Measurements from ENCODE around the gene LYPD4.

Gene LYPD4

DNA sequence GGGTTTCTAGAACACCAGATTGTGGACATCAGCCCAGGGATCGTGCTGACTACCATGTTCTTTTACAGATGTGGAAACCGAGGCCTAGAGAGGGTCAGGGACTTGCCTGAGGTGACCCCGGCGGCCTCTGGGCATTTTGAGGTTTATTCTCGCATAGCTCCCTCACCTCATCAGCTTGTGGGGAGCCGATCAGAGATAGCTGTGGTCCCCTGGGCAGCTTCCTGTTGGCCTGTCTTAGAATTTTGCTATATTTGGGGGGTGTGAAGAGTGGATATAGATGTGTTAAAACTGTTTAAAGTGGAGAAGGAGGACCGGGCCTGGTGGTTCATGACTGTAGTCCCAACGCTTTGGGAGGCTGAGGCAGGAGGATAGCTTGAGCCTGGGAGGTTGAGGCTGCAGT is 45.4 kb upstream of the LYPD4 start:
- no peaks in the 10 kb centered on the region for H3K27me3 ChIP-seq (ENCODE audit: insufficient read depth, low read depth)
- H3K36me3 ChIP-seq (ENCODE audit: insufficient read depth), result no peaks in the 10 kb centered on the region
- no peak overlapping the region for H3K4me3 ChIP-seq (IDR thresholded peaks at IDR 0.05; ENCODE audit: insufficient read depth, low read depth, low read length)
- no peak overlapping the region for H2AFZ ChIP-seq (ENCODE audit: low read depth)
- no peak overlapping the region for H3K27ac ChIP-seq
- H3K9ac ChIP-seq, result no peak overlapping the region
- H3K4me2 ChIP-seq, result no peak overlapping the region
- TF ChIP-seq CTCF (conservative IDR thresholded peaks at IDR 0.05; ENCODE audit: low read depth, low read length), result no peak
- peaks cover 30% of the 10 kb centered on the region for H3K4me1 ChIP-seq (ENCODE audit: low read depth, poor library complexity, severe bottlenecking)
- peaks cover 20% of the 10 kb centered on the region for H3K79me2 ChIP-seq (ENCODE audit: insufficient read depth, low read depth)
- 0 out of 2 replicates have a peak, but pooled peaks cover 4% of the 10 kb centered on the region for H4K20me1 ChIP-seq (ENCODE audit: insufficient read depth)

GRCh38 chr19:41888926-41889325 is 44.4 kb upstream of the LYPD4 start:
- TF ChIP-seq CTCF (conservative IDR thresholded peaks at IDR 0.05; ENCODE audit: low read depth, low read length), result no peak
- no peak overlapping the region for H2AFZ ChIP-seq (ENCODE audit: low read depth)
- no peak overlapping the region for H3K9ac ChIP-seq
- no peak overlapping the region for H3K27ac ChIP-seq
- H3K27me3 ChIP-seq (ENCODE audit: insufficient read depth, low read depth), result no peaks in the 10 kb centered on the region
- H4K20me1 ChIP-seq (ENCODE audit: insufficient read depth), result 0 out of 2 replicates have a peak, but pooled peaks cover 4% of the 10 kb centered on the region
- H3K36me3 ChIP-seq (ENCODE audit: insufficient read depth), result no peaks in the 10 kb centered on the region
- H3K4me2 ChIP-seq, result no peak overlapping the region
- H3K79me2 ChIP-seq (ENCODE audit: insufficient read depth, low read depth), result peaks cover 24% of the 10 kb centered on the region
- H3K4me3 ChIP-seq (IDR thresholded peaks at IDR 0.05; ENCODE audit: insufficient read depth, low read depth, low read length), result no peak overlapping the region
- H3K4me1 ChIP-seq (ENCODE audit: low read depth, poor library complexity, severe bottlenecking), result peaks cover 35% of the 10 kb centered on the region

DNA sequence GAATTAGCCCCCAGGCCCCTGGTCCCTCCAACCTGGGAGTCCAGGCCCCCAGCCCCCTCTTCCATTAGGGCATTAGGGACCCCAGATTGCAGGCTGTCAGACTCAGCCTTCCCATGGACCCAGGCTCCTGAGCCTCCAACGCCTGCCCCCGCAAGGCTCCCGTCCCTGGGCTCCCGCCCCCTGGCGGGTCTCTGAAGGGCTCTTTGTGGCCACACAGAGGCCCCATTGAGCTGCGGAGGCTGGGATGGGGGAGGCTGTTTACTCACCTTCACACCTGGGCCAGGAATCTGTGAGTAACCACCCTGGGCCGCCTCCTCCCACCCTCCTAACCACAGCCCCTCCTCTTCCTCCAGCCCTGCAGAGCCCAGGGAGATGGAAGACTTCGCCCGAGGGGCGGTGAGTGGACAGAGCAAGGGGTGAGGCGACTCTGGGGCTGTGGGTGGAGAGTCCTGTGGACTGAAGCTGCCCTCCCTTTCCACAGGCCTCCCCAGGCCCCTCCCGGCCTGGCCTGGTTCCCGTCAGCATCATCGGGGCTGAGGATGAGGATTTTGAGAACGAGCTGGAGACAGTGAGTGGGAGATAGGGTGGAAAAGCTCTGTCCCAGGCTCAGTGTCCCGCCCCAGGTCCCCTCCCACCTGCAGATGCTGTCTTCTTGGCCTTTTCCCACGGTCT is 43.4 kb upstream of the LYPD4 start:
- Histone ChIP-seq H3K27ac (no peak overlapping the region), H3K9ac (no peak overlapping the region), H3K4me1 (ENCODE audit: low read depth, poor library complexity, severe bottlenecking) (peaks cover 35% of the 10 kb centered on the region), H4K20me1 (ENCODE audit: insufficient read depth) (0 out of 2 replicates have a peak, but pooled peaks cover 4% of the 10 kb centered on the region), H3K36me3 (ENCODE audit: insufficient read depth) (no peaks in the 10 kb centered on the region), H3K4me3 (IDR thresholded peaks at IDR 0.05; ENCODE audit: insufficient read depth, low read depth, low read length) (no peak overlapping the region), H2AFZ (ENCODE audit: low read depth) (no peak overlapping the region), H3K4me2 (peak overlapping the region; percentile 8; the same call in 1 of the 2 replicates), H3K79me2 (ENCODE audit: insufficient read depth, low read depth) (peaks cover 24% of the 10 kb centered on the region), H3K27me3 (ENCODE audit: insufficient read depth, low read depth) (no peaks in the 10 kb centered on the region)
- TF ChIP-seq CTCF (conservative IDR thresholded peaks at IDR 0.05; ENCODE audit: low read depth, low read length), result no peak

DNA sequence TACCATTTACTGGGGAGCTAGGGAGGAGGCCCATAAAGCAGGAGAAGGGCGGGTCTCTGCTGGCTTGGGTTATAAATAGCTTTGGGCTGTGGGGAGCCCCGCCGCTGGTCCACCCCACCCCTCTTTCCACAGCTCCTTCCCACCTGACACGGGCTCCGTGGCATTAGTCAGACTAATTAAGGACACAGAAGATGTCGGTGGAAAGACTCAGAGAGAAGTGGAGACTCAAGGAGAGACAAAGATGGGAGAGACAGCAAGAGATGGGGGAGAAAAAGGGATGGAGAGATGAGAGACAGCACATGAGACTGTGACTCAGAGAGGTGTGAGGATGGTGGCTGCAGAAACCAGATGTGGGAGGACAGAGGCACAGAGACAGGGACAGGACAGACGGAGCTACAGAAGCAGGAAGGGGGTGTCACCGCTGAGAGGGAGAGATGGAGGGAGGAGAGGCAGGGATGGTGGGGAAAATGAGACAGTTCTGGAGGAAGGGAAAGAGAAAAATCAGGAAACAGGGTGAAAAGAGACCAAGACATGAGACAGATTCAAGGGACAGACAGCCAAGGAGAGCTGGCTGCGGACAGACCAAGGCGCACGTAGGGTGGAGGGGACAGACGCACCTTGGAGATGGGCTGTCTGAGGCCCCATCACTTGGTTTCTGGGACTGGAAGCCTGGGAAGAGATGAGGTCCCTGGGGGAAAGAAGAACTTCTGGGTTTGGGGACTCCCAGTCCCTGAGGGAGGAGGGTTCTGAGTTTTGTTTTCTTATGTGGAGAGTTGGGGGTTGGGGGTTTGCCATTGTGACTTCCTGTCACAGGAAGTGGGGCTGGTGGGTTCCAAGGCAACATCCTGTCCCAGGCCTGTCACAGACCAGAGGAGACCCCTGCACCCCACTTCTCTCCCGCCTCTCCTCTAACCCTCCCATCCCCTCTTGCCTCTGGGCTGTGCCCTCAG is 42.6 kb upstream of the LYPD4 start:
- Histone ChIP-seq H3K4me2 (peak overlapping the region; percentile 8; the same call in 1 of the 2 replicates), H3K27me3 (ENCODE audit: insufficient read depth, low read depth) (peaks cover 3% of the 10 kb centered on the region; the same call in 1 of the 2 replicates), H3K36me3 (ENCODE audit: insufficient read depth) (no peaks in the 10 kb centered on the region), H3K27ac (no peak overlapping the region), H3K9ac (no peak overlapping the region), H4K20me1 (ENCODE audit: insufficient read depth) (0 out of 2 replicates have a peak, but pooled peaks cover 4% of the 10 kb centered on the region), H2AFZ (ENCODE audit: low read depth) (no peak overlapping the region), H3K79me2 (ENCODE audit: insufficient read depth, low read depth) (peaks cover 24% of the 10 kb centered on the region), H3K4me1 (ENCODE audit: low read depth, poor library complexity, severe bottlenecking) (peaks cover 39% of the 10 kb centered on the region), H3K4me3 (IDR thresholded peaks at IDR 0.05; ENCODE audit: insufficient read depth, low read depth, low read length) (no peak overlapping the region)
- no peak for TF ChIP-seq CTCF (conservative IDR thresholded peaks at IDR 0.05; ENCODE audit: low read depth, low read length)

All from KMS-11 (cell line).